Heart right ventricle (tissue), 16 donors: Measurements from ENCODE around the gene CYP24A1. TPM values are rescaled to one million over a fixed set of nuclear protein-coding genes. Genes with fewer than 3 reads are reported as not detected.

ENCODE experiments used
- ATAC-seq, 8 donors: fragments of 200-7000 bp; cut with Tn5 transposase; one replicate each; pipeline ENCODE4 v1.9.1; 2020; ENCODE audit warnings: mild to moderate bottlenecking in 8 of 8, moderate library complexity in 8 of 8, moderate number of reproducible peaks in 1 of 8
- DNase-seq, 2 donors: peaks; one replicate each; pipeline ENCODE4 v3.0.0-alpha.2; 2020
- H3K27ac ChIP-seq, 10 donors: fragments of 200-600 bp; sonication (generic) in 2 of 10; one replicate each; pipeline versions ENCODE4 v1.5.0 to v1.8.0; 2020 to 2022; ENCODE audit warnings: mild to moderate bottlenecking in 3 of 10
- H3K27me3 ChIP-seq, 7 donors: fragments of 200-600 bp; one replicate each; pipeline ENCODE4 v1.8.0; 2021 to 2022; ENCODE audit warnings: mild to moderate bottlenecking in 2 of 7
- H3K36me3 ChIP-seq, 9 donors: fragments of 200-600 bp; sonication (generic) in 1 of 9; one replicate each; pipeline versions ENCODE4 v1.5.0 to v1.8.0; 2020 to 2022; ENCODE audit warnings: mild to moderate bottlenecking in 2 of 9
- H3K4me1 ChIP-seq, 9 donors: fragments of 200-600 bp; sonication (generic) in 1 of 9; one replicate each; pipeline versions ENCODE4 v1.5.0 to v1.8.0; 2020 to 2022; ENCODE audit warnings: mild to moderate bottlenecking in 4 of 9
- H3K4me3 ChIP-seq, 10 donors: fragments of 200-600 bp; sonication (generic) in 2 of 10; one replicate each; pipeline versions ENCODE4 v1.5.0 to v1.8.0; 2020 to 2022; ENCODE audit warnings: mild to moderate bottlenecking in 7 of 10, moderate library complexity in 2 of 10
- H3K9me3 ChIP-seq, 11 donors: fragments of 200-600 bp in 10 of 11; sonication (generic) in 2 of 11; one replicate each; pipeline versions ENCODE4 v1.5.0 to v1.8.0; 2013 to 2022; ENCODE audit warnings: mild to moderate bottlenecking in 2 of 11, control low read depth in 1 of 11, moderate library complexity in 1 of 11
- CTCF ChIP-seq, 9 donors: fragments of 200-600 bp; sonication (generic) in 2 of 9; IDR thresholded peaks; one replicate each; pipeline versions ENCODE4 v1.5.0 to v1.8.0; 2021 to 2022; ENCODE audit warnings: antibody characterized with exemption in 9 of 9, mild to moderate bottlenecking in 5 of 9, moderate library complexity in 1 of 9
- WGBS, 2 donors: extraction: QIAGEN DNeasy Blood & Tissue Kit; methylation state at CpG; one replicate each; pipeline ENCODE4 v1.1.7; 2013; ENCODE audit warnings: inconsistent platforms in 1 of 2; 5-methylcytosine and 5-hydroxymethylcytosine counted together
- intact Hi-C, 10 donors: fragments of 100-400 bp; cut with DNase I; formaldehyde crosslinking; loops; one replicate each; pipeline versions ENCODE4 v1.11.1 to v1.14.2; 2022
- polyA plus RNA-seq, 2 donors: library from polyadenylated mRNA; stranded (reverse); fragments of 200-250 nt; gene quantifications; one replicate each; pipeline ENCODE4 v1.2.3, GENCODE V29; 2013
- total RNA-seq, 10 donors: library from RNA; stranded (reverse); fragmentation: NEBNext Ultra II Directional in 3 of 10; extraction: Animal tissue kit (Norgen Biotek cat#: 25700) in 3 of 10; gene quantifications; one replicate each; pipeline versions ENCODE4 v1.2.1 to v1.2.4, GENCODE V29; 2021 to 2023
- donor health status: Arrhythmogenic right ventricular cardiomyopathy.
- donor health status: ischemic (EF 13 %, LVEDD 7.1; RV severe dilation, severe dysfunction).
- donor health status: healthy with polysubstance abuse.
- donor health status: DM: no; HTN: yes; CAD: no.
- donor health status: DM: no; HTN: no; CAD: no.
- donor health status: ischemic (EF 25% LVEDD 6.9; RV normal size, moderate dysfunction).
- donor health status: ischemic (EF 25% LVEDD 5.7; RV mildly dilated, moderate dysfunction).
- donor health status: healthy.
- donor health status: DM: yes; HTN: yes; CAD: no.
- donor health status: Ischemic cardiomyopathy.
- donor health status: ischemic (EF 35%, LVEDD 5.7; RV mildly dilated, moderate dysfunction).
- donor health status: nonischemic (EF 11% LVEDD 7.7; RV severe dilation, severe dysfunction).
- donor health status: DM: yes; HTN: yes; CAD: no.
- donor health status: PGD.
- donor health status: ischemic (EF 29% LVEDD 5.4; RV normal size, mild dysfunction).
- donor health status: nonischemic (EF 23%, LVEDD 6.1; RV moderate dilation, normal function).

Gene CYP24A1
- total and polyA plus RNA-seq, 12 donors = not detected

- no peak overlapping the region for H3K4me3 ChIP-seq
- H3K27ac ChIP-seq = no peak overlapping the region
- peaks cover 0 to 8% (median 0%) of the 10 kb centered on the region in 11 donors for H3K9me3 ChIP-seq
- WGBS, 2 donors = 77 to 81% methylated on average over 5 of the region's 5 CpGs
- intact Hi-C loops = no loop called here
- peaks cover 0 to 18% (median 0%) of the 10 kb centered on the region in 9 donors for H3K4me1 ChIP-seq
- ATAC-seq = no peak
- no peak for DNase-seq
- TF ChIP-seq CTCF (IDR thresholded peaks at IDR 0.05) = no peak
- no peaks in the 10 kb centered on the region for H3K36me3 ChIP-seq
- H3K27me3 ChIP-seq = peaks cover 0 to 24% (median 8%) of the 10 kb centered on the region in 7 donors
Observed at GRCh38 chr20:54137115-54137514, 36.7 kb downstream of the CYP24A1 start.

GRCh38 chr20:54134445-54135220 is 39.2 kb downstream of the CYP24A1 start:
- intact Hi-C loops = no loop called here
- no peak for DNase-seq
- Histone ChIP-seq H3K36me3 (no peaks in the 10 kb centered on the region), H3K4me1 (peaks cover 0 to 25% (median 0%) of the 10 kb centered on the region in 9 donors), H3K27ac (no peak overlapping the region), H3K27me3 (peaks cover 0 to 16% (median 8%) of the 10 kb centered on the region in 7 donors), H3K9me3 (peaks cover 0 to 6% (median 0%) of the 10 kb centered on the region in 11 donors), H3K4me3 (no peak overlapping the region)
- no peak for TF ChIP-seq CTCF (IDR thresholded peaks at IDR 0.05)
- WGBS, 2 donors = 96 to 97% methylated on average over 2 of the region's 2 CpGs
- ATAC-seq = no peak

- intact Hi-C loops = no loop called here
- DNase-seq (no peak), ATAC-seq (peak in 1 of 8 donors; percentile 25)
- peaks cover 0 to 16% (median 8%) of the 10 kb centered on the region in 7 donors for H3K27me3 ChIP-seq
- no peaks in the 10 kb centered on the region for H3K36me3 ChIP-seq
- H3K4me3 ChIP-seq = no peak overlapping the region
- H3K4me1 ChIP-seq = peaks cover 0 to 25% (median 0%) of the 10 kb centered on the region in 9 donors
- TF ChIP-seq CTCF (IDR thresholded peaks at IDR 0.05) = no peak
- H3K27ac ChIP-seq = peak overlapping the region in 1 of 10 donors; percentile 78
- 67 to 69% methylated on average over 6 of the region's 6 CpGs for WGBS, 2 donors
- peaks cover 0 to 9% (median 4%) of the 10 kb centered on the region in 11 donors for H3K9me3 ChIP-seq
Observed at GRCh38 chr20:54133434-54134427, 40.1 kb downstream of the CYP24A1 start.
